ENCODE results near the gene SERAC1.
"Not testable (repeated sequence)": the region's sequence is repeated elsewhere in the genome, so short reads cannot be mapped to it uniquely, and the experiment has no call there.

DNA sequence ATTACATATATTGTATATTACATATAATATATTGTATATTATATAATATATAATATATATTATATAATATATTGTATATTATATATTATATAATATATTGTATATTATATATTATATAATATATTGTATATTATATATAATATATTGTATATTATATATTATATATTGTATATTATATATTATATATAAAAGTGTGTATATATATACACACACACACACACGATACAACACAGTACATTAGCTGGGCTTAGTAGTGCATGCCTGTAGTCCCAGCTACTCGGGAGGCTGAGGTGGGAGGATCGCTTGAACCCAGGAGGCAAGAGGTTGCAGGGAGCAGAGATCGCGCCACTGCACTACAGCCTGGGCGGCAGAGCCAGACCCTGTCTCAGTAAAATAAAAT, 1.6 kb upstream of the SERAC1 start:
- TF ChIP-seq, protein P1, sequence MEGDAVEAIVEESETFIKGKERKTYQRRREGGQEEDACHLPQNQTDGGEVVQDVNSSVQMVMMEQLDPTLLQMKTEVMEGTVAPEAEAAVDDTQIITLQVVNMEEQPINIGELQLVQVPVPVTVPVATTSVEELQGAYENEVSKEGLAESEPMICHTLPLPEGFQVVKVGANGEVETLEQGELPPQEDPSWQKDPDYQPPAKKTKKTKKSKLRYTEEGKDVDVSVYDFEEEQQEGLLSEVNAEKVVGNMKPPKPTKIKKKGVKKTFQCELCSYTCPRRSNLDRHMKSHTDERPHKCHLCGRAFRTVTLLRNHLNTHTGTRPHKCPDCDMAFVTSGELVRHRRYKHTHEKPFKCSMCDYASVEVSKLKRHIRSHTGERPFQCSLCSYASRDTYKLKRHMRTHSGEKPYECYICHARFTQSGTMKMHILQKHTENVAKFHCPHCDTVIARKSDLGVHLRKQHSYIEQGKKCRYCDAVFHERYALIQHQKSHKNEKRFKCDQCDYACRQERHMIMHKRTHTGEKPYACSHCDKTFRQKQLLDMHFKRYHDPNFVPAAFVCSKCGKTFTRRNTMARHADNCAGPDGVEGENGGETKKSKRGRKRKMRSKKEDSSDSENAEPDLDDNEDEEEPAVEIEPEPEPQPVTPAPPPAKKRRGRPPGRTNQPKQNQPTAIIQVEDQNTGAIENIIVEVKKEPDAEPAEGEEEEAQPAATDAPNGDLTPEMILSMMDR (conservative IDR thresholded peaks at IDR 0.05): not testable (repeated sequence)
- not testable (repeated sequence) for TF ChIP-seq ZFX (IDR thresholded peaks at IDR 0.05)
